ENCODE data around the gene PTPRK. TPM values are rescaled to one million over a fixed set of nuclear protein-coding genes. Genes with fewer than 3 reads are reported as not detected.

PTPRK gene
- total and polyA plus RNA-seq, 12 donors, result 3.2 to 22.4 (median 15.0) TPM

DNA sequence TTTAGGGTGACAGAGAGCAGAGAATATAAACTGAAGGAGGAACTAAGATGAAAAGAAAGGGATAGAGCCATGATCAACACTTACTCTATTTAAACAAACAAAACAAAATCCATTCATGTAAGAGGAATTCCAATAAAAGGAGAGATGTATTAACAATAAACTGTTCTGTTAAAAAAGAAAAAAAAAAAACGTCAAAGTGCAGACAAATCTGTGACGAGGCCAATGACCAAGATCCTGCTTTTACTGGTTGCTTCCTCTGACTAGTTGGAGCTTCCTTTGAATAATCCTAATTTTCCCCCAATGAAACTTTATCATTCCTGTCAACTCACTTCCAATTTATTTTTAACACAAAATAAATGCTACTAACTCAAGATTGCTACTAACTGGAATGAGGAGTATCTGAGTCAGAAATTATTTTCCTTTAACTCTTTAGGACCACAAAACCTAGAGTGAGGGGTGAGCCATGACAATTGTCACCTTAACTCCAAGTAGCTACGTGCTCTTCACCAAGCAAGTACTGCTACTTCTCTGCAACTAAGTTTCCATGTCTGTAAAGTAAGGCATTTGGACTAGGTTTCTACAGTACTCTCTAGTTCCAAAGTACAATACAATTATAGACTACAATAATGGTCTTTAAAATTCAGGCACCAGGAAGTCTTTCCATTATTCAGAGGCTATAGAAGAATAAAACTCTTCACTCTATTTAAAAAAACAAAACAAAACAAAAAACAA, 152.0 kb downstream of the PTPRK start:
- Histone ChIP-seq H3K27ac (no peak overlapping the region), H3K27me3 (no peaks in the 10 kb centered on the region), H3K9me3 (replicated peaks in 1 of 3) (no peaks in the 10 kb centered on the region), H3K4me3 (no peak overlapping the region), H3K4me1 (replicated peaks in 1 of 2) (peaks cover 0 to 7% of the 10 kb centered on the region in 2 donors), H3K36me3 (replicated peaks in 1 of 2) (no peaks in the 10 kb centered on the region)
- 75 to 86% (median 85%) methylated on average over 3 of the region's 3 CpGs for WGBS, 4 donors
- intact Hi-C loops (cut with DNase I), result no loop called here
- no peak for DNase-seq
- TF ChIP-seq, protein P1, sequence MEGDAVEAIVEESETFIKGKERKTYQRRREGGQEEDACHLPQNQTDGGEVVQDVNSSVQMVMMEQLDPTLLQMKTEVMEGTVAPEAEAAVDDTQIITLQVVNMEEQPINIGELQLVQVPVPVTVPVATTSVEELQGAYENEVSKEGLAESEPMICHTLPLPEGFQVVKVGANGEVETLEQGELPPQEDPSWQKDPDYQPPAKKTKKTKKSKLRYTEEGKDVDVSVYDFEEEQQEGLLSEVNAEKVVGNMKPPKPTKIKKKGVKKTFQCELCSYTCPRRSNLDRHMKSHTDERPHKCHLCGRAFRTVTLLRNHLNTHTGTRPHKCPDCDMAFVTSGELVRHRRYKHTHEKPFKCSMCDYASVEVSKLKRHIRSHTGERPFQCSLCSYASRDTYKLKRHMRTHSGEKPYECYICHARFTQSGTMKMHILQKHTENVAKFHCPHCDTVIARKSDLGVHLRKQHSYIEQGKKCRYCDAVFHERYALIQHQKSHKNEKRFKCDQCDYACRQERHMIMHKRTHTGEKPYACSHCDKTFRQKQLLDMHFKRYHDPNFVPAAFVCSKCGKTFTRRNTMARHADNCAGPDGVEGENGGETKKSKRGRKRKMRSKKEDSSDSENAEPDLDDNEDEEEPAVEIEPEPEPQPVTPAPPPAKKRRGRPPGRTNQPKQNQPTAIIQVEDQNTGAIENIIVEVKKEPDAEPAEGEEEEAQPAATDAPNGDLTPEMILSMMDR (IDR thresholded peaks at IDR 0.05), result no peak
- TF ChIP-seq POLR2A (IDR thresholded peaks at IDR 0.05), result no peak

DNA sequence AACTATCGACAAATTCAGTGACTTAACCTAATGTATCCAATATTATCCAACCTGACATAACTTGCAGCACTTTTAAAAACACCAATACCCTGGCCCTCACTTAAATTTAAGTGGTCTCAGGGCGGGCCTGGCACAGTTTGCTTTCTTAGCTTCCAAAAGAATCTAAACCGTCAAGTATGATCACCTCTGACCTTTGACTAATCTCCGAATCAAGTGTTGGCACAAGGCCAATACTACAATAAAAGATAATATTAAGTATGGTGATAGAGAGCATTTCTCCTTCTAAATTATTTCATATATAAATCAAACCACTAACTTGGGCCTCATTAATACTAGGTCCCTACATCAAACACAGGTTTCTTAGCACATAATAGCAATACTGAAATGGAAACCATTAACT, 153.0 kb downstream of the PTPRK start:
- WGBS, 4 donors, result 57 to 70% (median 62%) methylated on average over 4 of the region's 4 CpGs
- Histone ChIP-seq H3K27me3 (no peaks in the 10 kb centered on the region), H3K9me3 (replicated peaks in 1 of 3) (no peaks in the 10 kb centered on the region), H3K4me1 (replicated peaks in 1 of 2) (peaks cover 0 to 7% of the 10 kb centered on the region in 2 donors), H3K4me3 (no peak overlapping the region), H3K36me3 (replicated peaks in 1 of 2) (no peaks in the 10 kb centered on the region), H3K27ac (no peak overlapping the region)
- no peak for DNase-seq
- TF ChIP-seq, protein P1 (IDR thresholded peaks at IDR 0.05), result no peak
- no peak for TF ChIP-seq POLR2A (IDR thresholded peaks at IDR 0.05)
- intact Hi-C loops (cut with DNase I), result no loop called here

- H3K27me3 ChIP-seq, result no peaks in the 10 kb centered on the region
- no peak for DNase-seq
- no peaks in the 10 kb centered on the region for H3K36me3 ChIP-seq (replicated peaks in 1 of 2)
- WGBS, 4 donors, result 83 to 90% (median 88%) methylated on average over 3 of the region's 3 CpGs
- no peak overlapping the region for H3K4me3 ChIP-seq
- no peaks in the 10 kb centered on the region for H3K9me3 ChIP-seq (replicated peaks in 1 of 3)
- no peak overlapping the region for H3K27ac ChIP-seq
- intact Hi-C loops (cut with DNase I), result no loop called here
- TF ChIP-seq POLR2A (IDR thresholded peaks at IDR 0.05), result no peak
- TF ChIP-seq, protein P1 (IDR thresholded peaks at IDR 0.05), result no peak
- peaks cover 0 to 7% of the 10 kb centered on the region in 2 donors for H3K4me1 ChIP-seq (replicated peaks in 1 of 2)
Observed at GRCh38 chr6:128365520-128366160, 154.8 kb downstream of the PTPRK start.

- H3K4me1 ChIP-seq (replicated peaks in 1 of 2), result peaks cover 0 to 6% of the 10 kb centered on the region in 2 donors
- 86 to 93% (median 90%) methylated on average over 3 of the region's 3 CpGs for WGBS, 4 donors
- no peak for DNase-seq
- H3K9me3 ChIP-seq (replicated peaks in 1 of 3), result no peaks in the 10 kb centered on the region
- intact Hi-C loops (cut with DNase I), result no loop called here
- H3K36me3 ChIP-seq (replicated peaks in 1 of 2), result no peaks in the 10 kb centered on the region
- no peak for TF ChIP-seq POLR2A (IDR thresholded peaks at IDR 0.05)
- TF ChIP-seq, protein P1 (IDR thresholded peaks at IDR 0.05), result no peak
- H3K4me3 ChIP-seq, result no peak overlapping the region
- no peaks in the 10 kb centered on the region for H3K27me3 ChIP-seq
- H3K27ac ChIP-seq, result no peak overlapping the region
Observed at GRCh38 chr6:128364766-128365519, 155.5 kb downstream of the PTPRK start.
